MCF 10A (cell line): Measurements from ENCODE around the gene IMPG2. TPM values are rescaled to one million over a fixed set of nuclear protein-coding genes. Genes with fewer than 3 reads are reported as not detected.

Experiments
- BruUV-seq: library from RNA; stranded (reverse); fragments of 400-500 nt; replicated peaks from 2 replicates; lab custom pipeline; 2021; lab: Mats Ljungman, UMichigan
- CTCF ChIA-PET: fragments of 300-600 bp; sonication (Branson Sonifier 250); formaldehyde crosslinking; extraction: SDS; loops from one replicate; lab custom pipeline; 2021; ENCODE audit warnings: antibody characterized with exemption, inconsistent platforms; lab: Yijun Ruan, JAX
- POLR2A ChIA-PET: fragments of 300-600, 350-650 bp; sonication (Branson Sonifier 250); formaldehyde crosslinking; extraction: SDS; loops from one replicate; lab custom pipeline; 2020; ENCODE audit warnings: antibody characterized with exemption, inconsistent platforms; lab: Yijun Ruan, JAX
- DNase-seq: peaks from one replicate; pipeline ENCODE4 v3.0.0-alpha.2; 2018; ENCODE audit not compliant: unreplicated experiment
- H3K27ac Mint-ChIP-seq: one replicate; pipeline ENCODE4 v1.8.0; 2022; ENCODE audit warnings: mild to moderate bottlenecking, low read depth, mixed read lengths; ENCODE audit not compliant: unreplicated experiment
- H3K27me3 Mint-ChIP-seq: one replicate; pipeline ENCODE4 v1.8.0; 2022; ENCODE audit warnings: mixed read lengths; ENCODE audit not compliant: insufficient read depth, unreplicated experiment
- H3K36me3 Mint-ChIP-seq: one replicate; pipeline ENCODE4 v1.8.0; 2022; ENCODE audit warnings: mild to moderate bottlenecking, moderate library complexity, mixed read lengths; ENCODE audit not compliant: insufficient read depth, unreplicated experiment
- H3K4me1 Mint-ChIP-seq: one replicate; pipeline ENCODE4 v1.8.0; 2022; ENCODE audit warnings: mixed read lengths; ENCODE audit not compliant: insufficient read depth, unreplicated experiment
- H3K4me3 Mint-ChIP-seq: one replicate; pipeline ENCODE4 v1.8.0; 2022; ENCODE audit warnings: mild to moderate bottlenecking, moderate library complexity, mixed read lengths; ENCODE audit not compliant: unreplicated experiment
- H3K9me3 Mint-ChIP-seq: one replicate; pipeline ENCODE4 v1.8.0; 2022; ENCODE audit warnings: mixed read lengths; ENCODE audit not compliant: unreplicated experiment
- intact Hi-C: fragments of 100-400 bp; cut with micrococcal nuclease; formaldehyde crosslinking; loops from 2 replicates; pipeline ENCODE4 v1.14.1; 2022
- total RNA-seq: library from RNA; stranded (reverse); gene quantifications from 2 replicates; pipeline ENCODE4 v1.2.3, GENCODE V29; 2022
- TF ChIP-seq, protein P1 (sequence below): fragments of 200-600 bp; IDR thresholded peaks from one replicate; pipeline ENCODE4 v1.8.0; 2022; ENCODE audit warnings: antibody characterized with exemption, mild to moderate bottlenecking; ENCODE audit not compliant: unreplicated experiment

Gene IMPG2
- total RNA-seq, 1 experiment from 2014 or later = 0.26 TPM

DNA sequence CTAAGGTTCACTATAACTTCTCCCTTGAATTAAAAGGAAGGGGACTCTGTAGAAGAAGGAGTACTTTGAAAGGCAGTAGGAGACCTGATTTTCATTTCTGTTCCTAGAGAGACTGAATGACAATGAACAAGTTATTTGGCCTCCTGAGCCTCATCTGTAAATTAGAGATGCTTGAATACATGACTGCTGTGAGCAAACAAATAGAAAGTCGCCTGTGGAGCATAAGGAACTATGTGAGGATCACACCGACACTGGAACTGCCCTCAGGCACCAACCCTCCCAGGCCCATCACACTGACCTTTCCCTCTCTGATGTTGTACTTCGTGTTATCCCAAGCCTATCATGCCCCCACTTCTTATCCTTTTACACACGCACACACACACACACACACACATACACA, 48.6 kb downstream of the IMPG2 start:
- H3K4me3 Mint-ChIP-seq = no peak overlapping the region
- POLR2A ChIA-PET = no interaction called here
- TF ChIP-seq, protein P1, sequence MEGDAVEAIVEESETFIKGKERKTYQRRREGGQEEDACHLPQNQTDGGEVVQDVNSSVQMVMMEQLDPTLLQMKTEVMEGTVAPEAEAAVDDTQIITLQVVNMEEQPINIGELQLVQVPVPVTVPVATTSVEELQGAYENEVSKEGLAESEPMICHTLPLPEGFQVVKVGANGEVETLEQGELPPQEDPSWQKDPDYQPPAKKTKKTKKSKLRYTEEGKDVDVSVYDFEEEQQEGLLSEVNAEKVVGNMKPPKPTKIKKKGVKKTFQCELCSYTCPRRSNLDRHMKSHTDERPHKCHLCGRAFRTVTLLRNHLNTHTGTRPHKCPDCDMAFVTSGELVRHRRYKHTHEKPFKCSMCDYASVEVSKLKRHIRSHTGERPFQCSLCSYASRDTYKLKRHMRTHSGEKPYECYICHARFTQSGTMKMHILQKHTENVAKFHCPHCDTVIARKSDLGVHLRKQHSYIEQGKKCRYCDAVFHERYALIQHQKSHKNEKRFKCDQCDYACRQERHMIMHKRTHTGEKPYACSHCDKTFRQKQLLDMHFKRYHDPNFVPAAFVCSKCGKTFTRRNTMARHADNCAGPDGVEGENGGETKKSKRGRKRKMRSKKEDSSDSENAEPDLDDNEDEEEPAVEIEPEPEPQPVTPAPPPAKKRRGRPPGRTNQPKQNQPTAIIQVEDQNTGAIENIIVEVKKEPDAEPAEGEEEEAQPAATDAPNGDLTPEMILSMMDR = no peak
- BruUV-seq = no TSS peak
- no peak for DNase-seq
- no peaks in the 10 kb centered on the region for H3K9me3 Mint-ChIP-seq
- CTCF ChIA-PET = no interaction called here
- H3K27ac Mint-ChIP-seq = no peak overlapping the region
- H3K27me3 Mint-ChIP-seq = no peaks in the 10 kb centered on the region
- no peaks in the 10 kb centered on the region for H3K4me1 Mint-ChIP-seq
- H3K36me3 Mint-ChIP-seq = no peaks in the 10 kb centered on the region
- intact Hi-C loops = no loop called here

DNA sequence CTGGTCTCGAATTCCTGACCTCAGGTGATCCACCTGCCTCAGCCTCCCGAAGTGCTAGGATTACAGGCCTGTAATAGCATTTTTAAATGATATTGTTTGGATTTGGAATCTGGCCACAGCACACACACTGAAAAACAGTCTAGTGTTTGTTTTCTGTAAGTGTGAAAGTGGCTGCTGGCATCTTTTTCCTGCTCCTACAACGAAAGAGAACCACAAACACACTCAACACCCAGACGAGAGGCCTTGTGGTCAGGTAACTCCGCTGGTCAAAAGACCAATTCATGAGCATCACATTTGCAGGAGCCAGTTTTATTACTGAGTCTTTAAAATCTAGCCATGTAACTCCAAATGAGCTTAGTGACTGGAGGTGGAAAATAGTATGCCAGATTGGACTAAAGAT, 50.2 kb downstream of the IMPG2 start:
- no peaks in the 10 kb centered on the region for H3K4me1 Mint-ChIP-seq

DNA sequence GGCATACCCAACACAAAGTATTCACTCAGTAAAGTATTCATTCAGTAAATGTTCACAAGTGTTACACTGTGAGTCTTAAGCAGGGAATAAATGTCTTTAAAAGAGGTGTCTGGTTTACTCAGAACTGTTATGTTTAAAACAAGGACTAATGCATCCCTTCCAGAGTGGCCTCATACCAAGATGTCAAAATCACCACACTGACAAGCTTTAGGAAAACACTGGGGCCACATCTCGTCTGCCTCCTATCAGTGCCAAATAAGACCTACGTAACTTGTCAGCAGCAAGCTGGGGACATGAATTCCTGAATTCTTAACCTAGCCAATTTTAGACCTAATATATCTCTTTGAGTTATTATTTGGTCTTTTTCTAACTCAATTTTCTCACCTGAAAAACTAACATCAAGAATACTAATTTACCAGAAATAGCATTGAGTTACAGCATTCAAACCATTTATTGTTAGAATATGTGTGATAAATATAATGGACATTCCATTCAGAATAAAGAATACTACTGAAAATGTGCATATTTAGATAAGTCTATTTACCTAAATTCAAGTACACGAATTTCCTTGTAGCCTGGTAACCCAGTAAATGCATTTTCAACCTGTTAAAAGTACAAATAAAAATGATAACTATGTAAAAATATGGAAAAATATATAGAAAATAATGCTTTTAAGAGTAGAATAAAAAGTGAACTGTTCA, 51.3 kb downstream of the IMPG2 start:
- TF ChIP-seq, protein P1 = no peak
- H3K4me3 Mint-ChIP-seq = no peak overlapping the region
- H3K27ac Mint-ChIP-seq = no peak overlapping the region
- H3K4me1 Mint-ChIP-seq = no peaks in the 10 kb centered on the region
- ChIA-PET CTCF (no interaction called here), POLR2A (interaction anchor here (0.6 kb wide), 1 partner anchor 463 kb away, joined by 3 read pairs; no protein-coding TSS in a partner anchor)
- peaks cover 7% of the 10 kb centered on the region for H3K9me3 Mint-ChIP-seq
- H3K36me3 Mint-ChIP-seq = no peaks in the 10 kb centered on the region
- H3K27me3 Mint-ChIP-seq = no peaks in the 10 kb centered on the region
- DNase-seq = no peak
- BruUV-seq = no TSS peak
- intact Hi-C loops = no loop called here

More for the DNA sequence above, 50.2 kb downstream of the IMPG2 start:
- H3K27ac Mint-ChIP-seq = no peak overlapping the region
- no peaks in the 10 kb centered on the region for H3K27me3 Mint-ChIP-seq
- no peak for DNase-seq
- POLR2A ChIA-PET = no interaction called here
- H3K4me3 Mint-ChIP-seq = no peak overlapping the region
- H3K36me3 Mint-ChIP-seq = no peaks in the 10 kb centered on the region
- CTCF ChIA-PET = no interaction called here
- intact Hi-C loops = no loop called here
- TF ChIP-seq, protein P1 = no peak
- no TSS peak for BruUV-seq
- H3K9me3 Mint-ChIP-seq = peaks cover 6% of the 10 kb centered on the region

DNA sequence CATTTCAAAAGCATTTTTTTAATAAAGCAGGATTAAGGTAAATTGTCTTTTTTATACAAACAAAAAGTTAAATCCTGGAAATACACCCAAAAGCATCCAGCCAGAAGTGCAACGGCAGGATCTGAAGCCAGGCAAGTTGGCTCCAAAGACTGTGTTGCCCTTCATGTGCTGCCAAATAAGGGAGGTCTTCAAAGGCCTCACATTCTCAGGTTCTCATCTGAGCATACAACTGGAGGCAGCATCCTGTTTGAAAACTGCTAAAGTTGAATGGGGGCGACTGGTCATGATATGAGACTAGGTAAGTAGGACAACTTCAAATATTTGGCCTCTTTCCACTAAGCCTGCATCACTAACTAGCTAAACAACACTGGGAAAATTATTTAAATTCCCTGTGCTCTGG, 52.2 kb downstream of the IMPG2 start:
- TF ChIP-seq, protein P1 = no peak
- Mint-ChIP-seq H3K9me3 (peaks cover 7% of the 10 kb centered on the region), H3K27me3 (no peaks in the 10 kb centered on the region), H3K36me3 (no peaks in the 10 kb centered on the region), H3K4me1 (no peaks in the 10 kb centered on the region), H3K27ac (no peak overlapping the region), H3K4me3 (no peak overlapping the region)
- ChIA-PET CTCF (no interaction called here), POLR2A (no interaction called here)
- BruUV-seq = no TSS peak
- DNase-seq = no peak
- intact Hi-C loops = no loop called here
